Calu3 (cell line): ENCODE results near the gene RBFOX1. TPM values are rescaled to one million over a fixed set of nuclear protein-coding genes. Genes with fewer than 3 reads are reported as not detected.

Experiments used
- BruUV-seq: library from RNA; stranded (reverse); fragments of 400-500 nt; replicated peaks from 2 replicates; lab custom pipeline; 2021; lab: Mats Ljungman, UMichigan
- CTCF ChIA-PET: fragments of 300-600 bp; sonication (Branson Sonifier 250); formaldehyde crosslinking; loops from one replicate; lab custom pipeline; 2022; ENCODE audit warnings: antibody characterized with exemption; lab: Charles Lee
- DNase-seq: peaks from one replicate; pipeline ENCODE4 v3.0.0; 2022
- H3K27ac Mint-ChIP-seq: one replicate; pipeline ENCODE4 v1.8.0; 2022; ENCODE audit warnings: mixed read lengths; ENCODE audit not compliant: unreplicated experiment
- H3K27me3 Mint-ChIP-seq: one replicate; pipeline ENCODE4 v1.8.0; 2022; ENCODE audit warnings: mixed read lengths; ENCODE audit not compliant: unreplicated experiment
- H3K36me3 Mint-ChIP-seq: one replicate; pipeline ENCODE4 v1.8.0; 2022; ENCODE audit warnings: mild to moderate bottlenecking, moderate library complexity, mixed read lengths; ENCODE audit not compliant: insufficient read depth, unreplicated experiment
- H3K4me1 Mint-ChIP-seq: one replicate; pipeline ENCODE4 v1.8.0; 2022; ENCODE audit warnings: mild to moderate bottlenecking, low read depth, mixed read lengths; ENCODE audit not compliant: unreplicated experiment
- H3K4me3 Mint-ChIP-seq: one replicate; pipeline ENCODE4 v1.8.0; 2022; ENCODE audit warnings: mild to moderate bottlenecking, low read depth, moderate library complexity, mixed read lengths; ENCODE audit not compliant: unreplicated experiment
- H3K9me3 Mint-ChIP-seq: one replicate; pipeline ENCODE4 v1.8.0; 2022; ENCODE audit warnings: low read depth, mixed read lengths; ENCODE audit not compliant: unreplicated experiment
- intact Hi-C: fragments of 100-400 bp; cut with micrococcal nuclease; formaldehyde crosslinking; loops from one replicate; pipeline ENCODE4 v1.10.0; 2022; ENCODE audit not compliant: unreplicated experiment
- total RNA-seq: library from RNA; stranded (reverse); gene quantifications from 2 replicates; pipeline ENCODE4 v1.2.3, GENCODE V29; 2022
- TF ChIP-seq, protein P1 (sequence below): fragments of 200-600 bp; IDR thresholded peaks from one replicate; pipeline ENCODE4 v1.8.0; 2022; ENCODE audit warnings: antibody characterized with exemption; ENCODE audit not compliant: unreplicated experiment

Gene RBFOX1
- total RNA-seq, 1 experiment from 2014 or later: not detected

DNA sequence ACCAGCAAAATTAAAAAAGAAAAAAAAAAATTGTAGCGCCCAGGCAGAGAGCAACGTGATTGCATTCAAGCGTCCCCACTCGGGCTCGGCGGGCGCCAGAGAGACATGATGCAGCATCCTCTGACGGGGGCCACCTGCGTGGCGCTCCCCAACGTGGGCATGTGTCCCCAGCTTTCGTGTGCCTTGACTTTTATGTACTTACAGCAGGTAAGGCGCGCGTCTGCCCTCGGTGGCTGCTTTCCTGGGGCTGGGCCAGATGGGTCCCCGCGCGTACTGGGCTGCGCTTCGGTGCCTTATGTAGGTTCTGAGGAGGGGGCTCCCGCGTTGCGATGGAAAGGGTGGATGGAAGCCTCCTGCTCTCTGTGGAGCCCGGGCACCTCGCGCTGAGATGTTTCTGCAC, 28.4 kb upstream of the RBFOX1 start:
- no peak overlapping the region for H3K4me3 Mint-ChIP-seq
- no TSS peak for BruUV-seq
- H3K36me3 Mint-ChIP-seq: no peaks in the 10 kb centered on the region
- CTCF ChIA-PET: no interaction called here
- intact Hi-C loops: no loop called here
- no peaks in the 10 kb centered on the region for H3K27me3 Mint-ChIP-seq
- DNase-seq: no peak
- no peaks in the 10 kb centered on the region for H3K4me1 Mint-ChIP-seq
- peaks cover 8% of the 10 kb centered on the region for H3K9me3 Mint-ChIP-seq
- TF ChIP-seq, protein P1, sequence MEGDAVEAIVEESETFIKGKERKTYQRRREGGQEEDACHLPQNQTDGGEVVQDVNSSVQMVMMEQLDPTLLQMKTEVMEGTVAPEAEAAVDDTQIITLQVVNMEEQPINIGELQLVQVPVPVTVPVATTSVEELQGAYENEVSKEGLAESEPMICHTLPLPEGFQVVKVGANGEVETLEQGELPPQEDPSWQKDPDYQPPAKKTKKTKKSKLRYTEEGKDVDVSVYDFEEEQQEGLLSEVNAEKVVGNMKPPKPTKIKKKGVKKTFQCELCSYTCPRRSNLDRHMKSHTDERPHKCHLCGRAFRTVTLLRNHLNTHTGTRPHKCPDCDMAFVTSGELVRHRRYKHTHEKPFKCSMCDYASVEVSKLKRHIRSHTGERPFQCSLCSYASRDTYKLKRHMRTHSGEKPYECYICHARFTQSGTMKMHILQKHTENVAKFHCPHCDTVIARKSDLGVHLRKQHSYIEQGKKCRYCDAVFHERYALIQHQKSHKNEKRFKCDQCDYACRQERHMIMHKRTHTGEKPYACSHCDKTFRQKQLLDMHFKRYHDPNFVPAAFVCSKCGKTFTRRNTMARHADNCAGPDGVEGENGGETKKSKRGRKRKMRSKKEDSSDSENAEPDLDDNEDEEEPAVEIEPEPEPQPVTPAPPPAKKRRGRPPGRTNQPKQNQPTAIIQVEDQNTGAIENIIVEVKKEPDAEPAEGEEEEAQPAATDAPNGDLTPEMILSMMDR: no peak
- no peak overlapping the region for H3K27ac Mint-ChIP-seq

- H3K27me3 Mint-ChIP-seq: no peaks in the 10 kb centered on the region
- no peak for DNase-seq
- CTCF ChIA-PET: no interaction called here
- H3K4me3 Mint-ChIP-seq: no peak overlapping the region
- BruUV-seq: no TSS peak
- intact Hi-C loops: no loop called here
- H3K36me3 Mint-ChIP-seq: no peaks in the 10 kb centered on the region
- no peaks in the 10 kb centered on the region for H3K4me1 Mint-ChIP-seq
- no peak overlapping the region for H3K27ac Mint-ChIP-seq
- TF ChIP-seq, protein P1: no peak
- peaks cover 8% of the 10 kb centered on the region for H3K9me3 Mint-ChIP-seq
Observed at GRCh38 chr16:7304958-7305357, 27.7 kb upstream of the RBFOX1 start.

DNA sequence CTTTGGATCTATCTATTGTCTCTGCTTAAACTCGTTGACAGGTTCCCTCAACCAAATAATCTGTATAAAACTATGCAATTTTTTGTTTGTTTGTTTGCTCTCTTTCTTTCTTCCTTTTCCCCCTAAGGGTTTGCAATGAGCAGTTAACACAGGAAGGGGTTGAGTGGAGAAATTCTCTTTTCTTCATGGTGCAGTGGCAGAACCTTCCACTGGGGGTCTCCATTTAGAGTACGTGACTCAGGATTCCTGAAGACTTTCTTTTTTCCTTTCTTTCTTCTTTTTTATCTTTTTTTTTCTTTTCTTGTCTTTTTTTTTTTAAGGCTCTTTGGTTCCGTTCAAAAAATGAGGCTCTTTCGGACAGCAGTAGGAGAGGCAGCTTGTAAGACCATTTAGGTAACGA, 19.5 kb upstream of the RBFOX1 start:
- TF ChIP-seq, protein P1: no peak
- no peak for DNase-seq
- intact Hi-C loops: no loop called here
- BruUV-seq: no TSS peak
- H3K4me1 Mint-ChIP-seq: no peaks in the 10 kb centered on the region
- no peaks in the 10 kb centered on the region for H3K27me3 Mint-ChIP-seq
- H3K9me3 Mint-ChIP-seq: peaks cover 7% of the 10 kb centered on the region
- no peak overlapping the region for H3K27ac Mint-ChIP-seq
- H3K4me3 Mint-ChIP-seq: no peak overlapping the region
- no peaks in the 10 kb centered on the region for H3K36me3 Mint-ChIP-seq
- CTCF ChIA-PET: no interaction called here

- intact Hi-C loops: no loop called here
- BruUV-seq: no TSS peak
- CTCF ChIA-PET: no interaction called here
- peaks cover 7% of the 10 kb centered on the region for H3K9me3 Mint-ChIP-seq
- no peaks in the 10 kb centered on the region for H3K27me3 Mint-ChIP-seq
- H3K36me3 Mint-ChIP-seq: no peaks in the 10 kb centered on the region
- no peak overlapping the region for H3K4me3 Mint-ChIP-seq
- H3K4me1 Mint-ChIP-seq: no peaks in the 10 kb centered on the region
- H3K27ac Mint-ChIP-seq: no peak overlapping the region
- TF ChIP-seq, protein P1: no peak
- DNase-seq: no peak
Observed at GRCh38 chr16:7314163-7314562, 18.5 kb upstream of the RBFOX1 start.
